ENCODE data around the gene AGL. TPM values are rescaled to one million over a fixed set of nuclear protein-coding genes. Genes with fewer than 3 reads are reported as not detected.
A peak's percentile ranks its signal among the peaks of the same experiment; 100 is the strongest.

The AGL gene
- total and polyA plus RNA-seq, 2 of the 4 experiments (the other 2 are of a cell fraction) = 2.4 to 7.0 TPM

DNA sequence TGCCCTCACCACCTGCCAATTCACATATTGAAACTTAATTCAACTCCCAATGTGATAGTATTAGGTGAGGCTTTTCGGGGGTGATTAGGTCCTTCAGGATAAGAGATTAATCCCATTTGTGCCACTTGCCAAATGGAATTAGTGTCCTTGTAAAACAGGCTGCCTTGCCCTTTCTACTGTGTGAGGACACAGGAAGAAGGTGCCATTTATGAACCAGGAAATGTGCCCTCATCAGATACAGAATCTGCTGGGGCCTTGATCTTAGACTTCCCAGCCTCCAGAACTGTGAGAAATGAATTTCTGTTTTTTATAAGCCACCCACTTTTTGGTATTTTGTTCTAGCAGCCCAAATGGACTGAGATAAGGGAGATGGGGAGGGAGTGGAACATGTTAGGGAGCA, 39.1 kb upstream of the AGL start (continued):
- TF ChIP-seq BHLHE40 (IDR thresholded peaks at IDR 0.05; ENCODE audit: low read depth, low read length) = no peak

DNA sequence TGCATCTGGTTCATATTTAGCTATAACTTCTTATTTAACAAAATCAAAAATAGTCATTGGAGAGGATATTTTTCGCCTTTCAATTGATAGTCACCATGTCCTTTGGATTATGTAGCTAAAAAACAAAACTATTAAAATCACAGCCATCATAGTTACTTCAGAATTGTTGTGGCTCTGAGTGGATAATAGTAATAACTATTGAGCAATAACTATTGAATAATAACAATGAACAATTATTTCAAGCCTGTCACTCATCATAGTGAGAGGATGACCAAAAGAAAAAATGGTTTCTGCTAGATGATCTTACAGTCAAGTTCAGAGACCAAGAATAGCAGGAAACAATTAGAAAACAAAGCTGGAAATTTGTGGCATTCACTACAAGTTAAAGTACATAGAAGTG, 38.4 kb upstream of the AGL start:
- Histone ChIP-seq H3K4ac (ENCODE audit: low read depth, low read length) (no peak overlapping the region), H3K23ac (ENCODE audit: low read depth, low read length) (no peak overlapping the region), H3K18ac (ENCODE audit: low read depth, low read length) (no peak overlapping the region), H4K91ac (ENCODE audit: insufficient read depth, low read depth, low read length) (no peak overlapping the region), H2BK20ac (ENCODE audit: low read depth, low read length) (no peak overlapping the region), H3K36me3 (ENCODE audit: control insufficient read depth, insufficient read depth, low read length) (no peaks in the 10 kb centered on the region), H4K8ac (ENCODE audit: low read depth in 2 of 2, low read length in 2 of 2) (no peak overlapping the region), H3K27ac (ENCODE audit: insufficient read depth, low read length) (no peak overlapping the region), H3K56ac (ENCODE audit: extremely low read depth, insufficient read depth, low read length) (no peak overlapping the region), H3K4me2 (ENCODE audit: low read depth, low read length) (no peak overlapping the region), H2BK120ac (ENCODE audit: low read depth, low read length) (no peak overlapping the region), H4K20me1 (ENCODE audit: insufficient read depth, low read length) (no peaks in the 10 kb centered on the region), H3K9me1 (ENCODE audit: insufficient read depth, low read length) (no peaks in the 10 kb centered on the region), H3K9ac (ENCODE audit: low read depth, low read length) (no peak overlapping the region), H2AFZ (replicated peaks; ENCODE audit: low read length, poor library complexity) (no peak overlapping the region), H3K79me1 (ENCODE audit: low read depth in 1 of 2, low read length in 2 of 2) (no peaks in the 10 kb centered on the region), H3K4me3 (ENCODE audit: insufficient read depth, low read depth, low read length) (no peak overlapping the region), H3K27me3 (ENCODE audit: control insufficient read depth, insufficient read depth, low read length) (peaks cover 10% of the 10 kb centered on the region), H2BK15ac (ENCODE audit: low read depth, low read length) (no peak overlapping the region), H2AK5ac (ENCODE audit: low read depth, low read length) (no peak overlapping the region), H3K14ac (replicated peaks; ENCODE audit: low read depth, low read length) (no peak overlapping the region), H2AK9ac (replicated peaks; ENCODE audit: low read depth, low read length, poor library complexity) (no peak overlapping the region), H2BK5ac (ENCODE audit: low read depth, low read length, poor library complexity, severe bottlenecking) (no peak overlapping the region), H3K4me1 (ENCODE audit: control insufficient read depth, insufficient read depth, low read length) (no peaks in the 10 kb centered on the region; the same call in 1 of the 2 replicates), H3K9me3 (ENCODE audit: control insufficient read depth, insufficient read depth, low read length) (peaks cover 3% of the 10 kb centered on the region), H4K5ac (ENCODE audit: low read depth, low read length) (no peak overlapping the region)
- ATAC-seq (ENCODE audit: low read depth) = no peak
- BruUV-seq (replicated peaks) = no TSS peak
- ChIA-PET CTCF (interaction anchor here (0.8 kb wide), 1 partner anchor 648 kb away, joined by 3 read pairs; no protein-coding TSS in a partner anchor), POLR2A (ENCODE audit: unreplicated experiment) (no interaction called here)
- WGBS, 2 experiments (ENCODE audit: extremely low coverage in 2 of 2, insufficient read length in 1 of 2) = no CpG with 5 or more reads among the region's 1 CpG
- TF ChIP-seq, protein P1, sequence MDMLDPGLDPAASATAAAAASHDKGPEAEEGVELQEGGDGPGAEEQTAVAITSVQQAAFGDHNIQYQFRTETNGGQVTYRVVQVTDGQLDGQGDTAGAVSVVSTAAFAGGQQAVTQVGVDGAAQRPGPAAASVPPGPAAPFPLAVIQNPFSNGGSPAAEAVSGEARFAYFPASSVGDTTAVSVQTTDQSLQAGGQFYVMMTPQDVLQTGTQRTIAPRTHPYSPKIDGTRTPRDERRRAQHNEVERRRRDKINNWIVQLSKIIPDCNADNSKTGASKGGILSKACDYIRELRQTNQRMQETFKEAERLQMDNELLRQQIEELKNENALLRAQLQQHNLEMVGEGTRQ (IDR thresholded peaks at IDR 0.05; ENCODE audit: low read depth, low read length) = no peak
- TF ChIP-seq NFE2L2 (IDR thresholded peaks at IDR 0.05; ENCODE audit: low read depth, low read length) (no peak), CEBPB (IDR thresholded peaks at IDR 0.05; ENCODE audit: low read depth, low read length) (peak; percentile 57), MAFK (IDR thresholded peaks at IDR 0.05; ENCODE audit: low read depth, low read length) (no peak), RAD21 (IDR thresholded peaks at IDR 0.05; ENCODE audit: low read length) (no peak)
- TF ChIP-seq, protein P2, sequence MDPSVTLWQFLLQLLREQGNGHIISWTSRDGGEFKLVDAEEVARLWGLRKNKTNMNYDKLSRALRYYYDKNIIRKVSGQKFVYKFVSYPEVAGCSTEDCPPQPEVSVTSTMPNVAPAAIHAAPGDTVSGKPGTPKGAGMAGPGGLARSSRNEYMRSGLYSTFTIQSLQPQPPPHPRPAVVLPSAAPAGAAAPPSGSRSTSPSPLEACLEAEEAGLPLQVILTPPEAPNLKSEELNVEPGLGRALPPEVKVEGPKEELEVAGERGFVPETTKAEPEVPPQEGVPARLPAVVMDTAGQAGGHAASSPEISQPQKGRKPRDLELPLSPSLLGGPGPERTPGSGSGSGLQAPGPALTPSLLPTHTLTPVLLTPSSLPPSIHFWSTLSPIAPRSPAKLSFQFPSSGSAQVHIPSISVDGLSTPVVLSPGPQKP (IDR thresholded peaks at IDR 0.05; ENCODE audit: borderline replicate concordance, low read depth, low read length) = no peak
- dilution Hi-C loops (cut with HindIII; ENCODE audit: low sequenced_read_pairs, unreplicated experiment) = no loop called here
- intact Hi-C loops (cut with micrococcal nuclease) = no loop called here
- no peak for DNase-seq
- in situ Hi-C loops (cut with MboI; ENCODE audit: low sequenced_read_pairs) = loop anchor here (10.0 to 25.0 kb wide), 2 partner anchors 213 to 451 kb away; partner anchors contain the start of gene RTCA

Data from IMR-90 (cell line).